Caco-2 (cell line): ENCODE results near the gene ZNF761. TPM values are rescaled to one million over a fixed set of nuclear protein-coding genes. Genes with fewer than 3 reads are reported as not detected.
"Not testable (repeated sequence)": the region's sequence is repeated elsewhere in the genome, so short reads cannot be mapped to it uniquely, and the experiment has no call there.

Experiments used
- BruUV-seq: library from RNA; stranded (reverse); fragments of 400-500 nt; replicated peaks from 2 replicates; lab custom pipeline; 2021; lab: Mats Ljungman, UMichigan
- CTCF ChIA-PET: fragments of 300-600 bp; sonication (Branson Sonifier 250); formaldehyde crosslinking; loops from one replicate; lab custom pipeline; 2022; ENCODE audit warnings: antibody characterized with exemption; lab: Charles Lee
- POLR2A ChIA-PET: fragments of 300-600 bp; sonication (Branson Sonifier 250); formaldehyde crosslinking; loops from one replicate; lab custom pipeline; 2022; ENCODE audit warnings: antibody characterized with exemption; lab: Charles Lee
- DNase-seq, 2 experiments: peaks; one replicate each; pipeline versions ENCODE4 v3.0.0 to v3.0.0-alpha.2; 2020 to 2022
- H3K27me3 ChIP-seq: replicated peaks from 2 replicates; pipeline ENCODE4 v1.6.0; 2011; ENCODE audit warnings: low read length; ENCODE audit not compliant: control insufficient read depth, insufficient read depth
- H3K36me3 ChIP-seq: 2 replicates; pipeline ENCODE4 v1.5.1; 2011; ENCODE audit warnings: low read length; ENCODE audit not compliant: control insufficient read depth, insufficient read depth
- H3K4me1 ChIP-seq: fragments of 250-450 bp; sonication (Bioruptor Pico); 2 replicates; pipeline ENCODE4 v1.5.1; 2020; ENCODE audit warnings: mild to moderate bottlenecking
- H3K4me3 ChIP-seq: 2 replicates; pipeline ENCODE4 v1.5.1; 2011; ENCODE audit warnings: low read depth, mild to moderate bottlenecking, control low read depth, low read length
- H3K9me3 ChIP-seq: fragments of 250-450 bp; sonication (Bioruptor Pico); 2 replicates; pipeline ENCODE4 v1.5.1; 2020; ENCODE audit warnings: mild to moderate bottlenecking, moderate library complexity
- H3K27ac Mint-ChIP-seq: one replicate; pipeline ENCODE4 v1.8.0; 2022; ENCODE audit warnings: mixed read lengths; ENCODE audit not compliant: unreplicated experiment
- H3K27me3 Mint-ChIP-seq: one replicate; pipeline ENCODE4 v1.8.0; 2022; ENCODE audit warnings: mixed read lengths; ENCODE audit not compliant: insufficient read depth, unreplicated experiment
- H3K36me3 Mint-ChIP-seq: one replicate; pipeline ENCODE4 v1.8.0; 2022; ENCODE audit warnings: mild to moderate bottlenecking, mixed read lengths; ENCODE audit not compliant: insufficient read depth, unreplicated experiment
- H3K4me1 Mint-ChIP-seq: one replicate; pipeline ENCODE4 v1.8.0; 2022; ENCODE audit warnings: low read depth, mixed read lengths; ENCODE audit not compliant: unreplicated experiment
- H3K4me3 Mint-ChIP-seq: one replicate; pipeline ENCODE4 v1.8.0; 2022; ENCODE audit warnings: mild to moderate bottlenecking, moderate library complexity, mixed read lengths; ENCODE audit not compliant: unreplicated experiment
- H3K9me3 Mint-ChIP-seq: one replicate; pipeline ENCODE4 v1.8.0; 2022; ENCODE audit warnings: mixed read lengths; ENCODE audit not compliant: unreplicated experiment
- intact Hi-C: fragments of 100-400 bp; cut with micrococcal nuclease; formaldehyde crosslinking; loops from one replicate; pipeline ENCODE4 v1.10.0; 2022; ENCODE audit not compliant: unreplicated experiment
- total RNA-seq: library from RNA; stranded (reverse); gene quantifications from 2 replicates; pipeline ENCODE4 v1.2.3, GENCODE V29; 2022
- TF ChIP-seq, protein P1 (sequence below), 2 experiments: fragments of 200-600 bp in 1 of 2; IDR thresholded peaks; 1 replicate in 1 of 2; 2 replicates in 1 of 2; pipeline versions ENCODE4 v1.5.1 to v1.8.0; 2011 to 2022; ENCODE audit warnings: antibody characterized with exemption in 1 of 2, control low read depth in 1 of 2, inconsistent platforms in 1 of 2, low read depth in 1 of 2, low read length in 1 of 2, mild to moderate bottlenecking in 1 of 2, moderate library complexity in 1 of 2; ENCODE audit not compliant: insufficient read depth in 1 of 2, severe bottlenecking in 1 of 2, unreplicated experiment in 1 of 2

Gene ZNF761
- total RNA-seq, 1 experiment from 2014 or later, result 20.0 TPM

- Histone ChIP-seq H3K27me3 (no peaks in the 10 kb centered on the region), H3K36me3 (no peaks in the 10 kb centered on the region; the same call in 1 of the 2 replicates), H3K4me1 (peaks cover 21% of the 10 kb centered on the region), H3K4me3 (no peak overlapping the region), H3K9me3 (peaks cover 26% of the 10 kb centered on the region)
- Mint-ChIP-seq H3K27me3 (no peaks in the 10 kb centered on the region), H3K9me3 (no peaks in the 10 kb centered on the region), H3K4me3 (no peak overlapping the region), H3K27ac (no peak overlapping the region), H3K36me3 (peaks cover 35% of the 10 kb centered on the region), H3K4me1 (peaks cover 8% of the 10 kb centered on the region)
- intact Hi-C loops, result no loop called here
- TF ChIP-seq, protein P1, sequence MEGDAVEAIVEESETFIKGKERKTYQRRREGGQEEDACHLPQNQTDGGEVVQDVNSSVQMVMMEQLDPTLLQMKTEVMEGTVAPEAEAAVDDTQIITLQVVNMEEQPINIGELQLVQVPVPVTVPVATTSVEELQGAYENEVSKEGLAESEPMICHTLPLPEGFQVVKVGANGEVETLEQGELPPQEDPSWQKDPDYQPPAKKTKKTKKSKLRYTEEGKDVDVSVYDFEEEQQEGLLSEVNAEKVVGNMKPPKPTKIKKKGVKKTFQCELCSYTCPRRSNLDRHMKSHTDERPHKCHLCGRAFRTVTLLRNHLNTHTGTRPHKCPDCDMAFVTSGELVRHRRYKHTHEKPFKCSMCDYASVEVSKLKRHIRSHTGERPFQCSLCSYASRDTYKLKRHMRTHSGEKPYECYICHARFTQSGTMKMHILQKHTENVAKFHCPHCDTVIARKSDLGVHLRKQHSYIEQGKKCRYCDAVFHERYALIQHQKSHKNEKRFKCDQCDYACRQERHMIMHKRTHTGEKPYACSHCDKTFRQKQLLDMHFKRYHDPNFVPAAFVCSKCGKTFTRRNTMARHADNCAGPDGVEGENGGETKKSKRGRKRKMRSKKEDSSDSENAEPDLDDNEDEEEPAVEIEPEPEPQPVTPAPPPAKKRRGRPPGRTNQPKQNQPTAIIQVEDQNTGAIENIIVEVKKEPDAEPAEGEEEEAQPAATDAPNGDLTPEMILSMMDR (IDR thresholded peaks at IDR 0.05; ENCODE audit: insufficient read depth in 1 of 2, low read depth in 1 of 2, low read length in 1 of 2, severe bottlenecking in 1 of 2, unreplicated experiment in 1 of 2), result peak in 1 of 2 experiments; percentile 43
- ChIA-PET CTCF (interaction anchor here (0.6 to 1.0 kb wide), 4 partner anchors 9 to 240 kb away, joined by 3 to 4 read pairs (median 4); no protein-coding TSS in a partner anchor), POLR2A (no interaction called here)
- no TSS peak for BruUV-seq
- DNase-seq, result peak; percentile 50 to 56
These were observed 6.7 kb upstream of the ZNF761 start for GRCh38 chr19:53424968-53425597.

DNA sequence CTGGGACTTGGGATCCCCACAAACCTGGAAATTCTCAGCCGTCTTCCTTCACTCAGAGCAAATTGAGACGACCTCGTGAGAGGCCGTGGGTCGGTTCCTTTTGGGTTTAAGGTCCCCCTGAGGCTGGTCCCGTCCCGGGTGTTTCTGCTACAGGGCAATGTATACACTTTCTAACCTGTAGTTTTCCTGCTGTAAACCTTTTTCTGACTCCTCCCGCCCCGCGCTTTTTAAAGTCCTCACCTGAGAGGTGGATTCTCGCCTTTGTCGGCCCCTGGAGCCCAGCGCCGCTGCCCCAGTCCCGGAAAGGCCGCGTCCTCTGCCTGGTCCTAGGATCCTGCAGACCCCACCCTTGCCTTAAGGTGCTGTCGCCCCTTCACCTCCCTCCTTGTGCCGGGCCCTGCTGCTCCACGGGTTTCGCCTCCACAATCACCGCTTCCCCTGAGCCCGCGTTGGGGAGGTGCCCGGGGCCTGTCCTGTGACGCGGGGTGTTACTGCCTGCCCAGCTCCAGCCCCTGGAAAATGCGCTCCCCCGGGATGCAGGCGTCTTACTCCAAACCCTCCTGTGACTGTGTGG is 391 bp downstream of the ZNF761 start:
- BruUV-seq, result TSS peak; percentile 33
- Mint-ChIP-seq H3K27me3 (no peaks in the 10 kb centered on the region), H3K36me3 (peaks cover 74% of the 10 kb centered on the region), H3K4me1 (peaks cover 10% of the 10 kb centered on the region), H3K27ac (peak overlapping the region; percentile 83), H3K4me3 (peak overlapping the region; percentile 81), H3K9me3 (no peaks in the 10 kb centered on the region)
- DNase-seq, result peak; percentile 47 to 48
- peaks cover 5% of the 10 kb centered on the region for H3K36me3 ChIP-seq
- POLR2A ChIA-PET, result interaction anchor here (1.0 to 1.4 kb wide), 2 partner anchors 13 to 88 kb away, joined by 4 to 5 read pairs; no protein-coding TSS in a partner anchor
- peak overlapping the region; percentile 91 for H3K4me3 ChIP-seq
- intact Hi-C loops, result loop anchor here (5.0 kb wide), 1 partner anchor 35 kb away; the partner anchor contains the start of gene ZNF813
- no peaks in the 10 kb centered on the region; the same call in 1 of the 2 replicates for H3K9me3 ChIP-seq
- peaks cover 11% of the 10 kb centered on the region for H3K4me1 ChIP-seq
- no peaks in the 10 kb centered on the region for H3K27me3 ChIP-seq
- CTCF ChIA-PET, result interaction anchor here (0.8 to 1.2 kb wide), 3 partner anchors 36 to 361 kb away, joined by 3 to 4 read pairs (median 3); no protein-coding TSS in a partner anchor
- TF ChIP-seq, protein P1 (IDR thresholded peaks at IDR 0.05; ENCODE audit: insufficient read depth in 1 of 2, low read depth in 1 of 2, low read length in 1 of 2, severe bottlenecking in 1 of 2, unreplicated experiment in 1 of 2), result no peak

DNA sequence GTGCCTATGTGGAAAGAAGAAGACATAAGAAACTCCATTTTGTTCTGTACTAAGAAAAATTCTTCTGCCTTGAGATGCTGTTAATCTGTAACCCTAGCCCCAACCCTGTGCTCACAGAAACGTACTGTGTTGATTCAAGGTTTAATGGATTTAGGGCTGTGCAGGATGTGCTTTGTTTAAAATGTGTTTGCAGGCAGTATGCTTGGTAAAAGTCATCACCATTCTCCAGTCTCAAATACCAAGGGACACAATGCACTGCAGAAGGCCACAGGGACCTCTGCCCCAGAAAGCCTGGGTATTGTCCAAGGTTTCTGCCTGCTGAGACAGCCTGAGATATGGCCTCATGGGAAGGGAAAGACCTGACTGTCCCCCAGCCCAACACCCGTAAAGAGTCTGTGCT is 12.0 kb downstream of the ZNF761 start:
- POLR2A ChIA-PET, H3K27me3 ChIP-seq, intact Hi-C loops, H3K4me3 ChIP-seq, H3K4me1 ChIP-seq, H3K27me3 Mint-ChIP-seq, BruUV-seq, CTCF ChIA-PET, H3K4me3 Mint-ChIP-seq: not testable (repeated sequence)
- Histone ChIP-seq H3K9me3 (peaks cover 36% of the 10 kb centered on the region), H3K36me3 (peaks cover 10% of the 10 kb centered on the region)
- Mint-ChIP-seq H3K9me3 (peaks cover 43% of the 10 kb centered on the region), H3K36me3 (peaks cover 100% of the 10 kb centered on the region), H3K4me1 (peaks cover 28% of the 10 kb centered on the region), H3K27ac (peak overlapping the region; percentile 35)
- peak in 1 of 2 experiments; percentile 40 for DNase-seq

GRCh38 chr19:53447196-53447595 is 15.4 kb downstream of the ZNF761 start:
- peaks cover 48% of the 10 kb centered on the region for H3K9me3 Mint-ChIP-seq
- peak overlapping the region; percentile 17 for H3K4me3 Mint-ChIP-seq
- POLR2A ChIA-PET, intact Hi-C loops, BruUV-seq, H3K27me3 Mint-ChIP-seq, CTCF ChIA-PET, H3K4me1 ChIP-seq, DNase-seq, H3K36me3 ChIP-seq, H3K4me3 ChIP-seq, H3K27me3 ChIP-seq, H3K27ac Mint-ChIP-seq: not testable (repeated sequence)
- H3K9me3 ChIP-seq, result peaks cover 52% of the 10 kb centered on the region
- peaks cover 100% of the 10 kb centered on the region for H3K36me3 Mint-ChIP-seq
- peaks cover 28% of the 10 kb centered on the region for H3K4me1 Mint-ChIP-seq
